Activated T-cell treated with anti-CD3 and anti-CD28 coated beads for 48 hours (primary cell): ENCODE results near the gene MED27.

Source experiments
- DNase-seq: peaks from one replicate; pipeline ENCODE4 v3.0.0-alpha.2; 2020; ENCODE audit warnings: low read depth

The MED27 gene

DNA sequence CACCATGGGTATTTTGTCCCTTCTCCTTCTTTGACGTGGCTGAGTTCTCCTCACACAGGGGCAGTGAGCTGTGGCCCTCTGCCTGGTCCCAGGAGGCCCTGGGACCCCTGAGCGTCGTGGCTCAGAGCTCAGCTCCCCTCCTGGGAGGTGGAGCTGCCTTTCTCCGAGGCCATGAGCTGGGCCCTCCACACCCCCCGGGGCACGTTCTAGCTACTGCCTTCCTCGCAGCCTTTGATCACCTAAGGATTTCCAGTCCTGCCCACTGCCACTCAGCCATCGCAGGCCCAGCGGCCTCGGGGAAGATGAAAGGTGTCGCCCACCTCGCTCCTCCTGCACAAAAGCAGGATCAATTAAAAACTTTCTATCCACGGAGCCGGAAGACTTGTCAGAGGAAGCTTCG lies 244.9 kb downstream of the MED27 start:
- no peak for DNase-seq

- no peak for DNase-seq
Observed at GRCh38 chr9:131833906-131834305, 245.8 kb downstream of the MED27 start.

DNA sequence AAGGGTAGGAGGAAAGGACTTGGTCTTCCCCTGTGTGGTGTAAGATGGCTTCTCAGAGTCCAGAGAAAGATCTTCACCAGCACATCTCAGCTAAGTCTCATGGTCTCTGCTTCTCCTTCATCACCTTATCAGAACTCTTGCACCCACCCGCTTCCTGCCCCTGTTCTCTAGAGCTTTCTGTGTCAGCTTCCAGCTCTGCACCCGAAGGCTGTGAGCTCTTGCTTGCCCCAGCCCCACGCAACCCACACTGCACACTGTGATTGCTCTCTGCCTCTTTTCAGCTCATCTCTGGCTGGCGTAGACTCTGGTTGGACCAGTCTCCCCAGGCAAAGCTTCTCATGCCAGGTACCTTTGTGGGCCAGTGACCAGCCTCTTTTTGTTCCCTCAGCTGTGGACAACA lies 246.6 kb downstream of the MED27 start:
- DNase-seq, result no peak

DNA sequence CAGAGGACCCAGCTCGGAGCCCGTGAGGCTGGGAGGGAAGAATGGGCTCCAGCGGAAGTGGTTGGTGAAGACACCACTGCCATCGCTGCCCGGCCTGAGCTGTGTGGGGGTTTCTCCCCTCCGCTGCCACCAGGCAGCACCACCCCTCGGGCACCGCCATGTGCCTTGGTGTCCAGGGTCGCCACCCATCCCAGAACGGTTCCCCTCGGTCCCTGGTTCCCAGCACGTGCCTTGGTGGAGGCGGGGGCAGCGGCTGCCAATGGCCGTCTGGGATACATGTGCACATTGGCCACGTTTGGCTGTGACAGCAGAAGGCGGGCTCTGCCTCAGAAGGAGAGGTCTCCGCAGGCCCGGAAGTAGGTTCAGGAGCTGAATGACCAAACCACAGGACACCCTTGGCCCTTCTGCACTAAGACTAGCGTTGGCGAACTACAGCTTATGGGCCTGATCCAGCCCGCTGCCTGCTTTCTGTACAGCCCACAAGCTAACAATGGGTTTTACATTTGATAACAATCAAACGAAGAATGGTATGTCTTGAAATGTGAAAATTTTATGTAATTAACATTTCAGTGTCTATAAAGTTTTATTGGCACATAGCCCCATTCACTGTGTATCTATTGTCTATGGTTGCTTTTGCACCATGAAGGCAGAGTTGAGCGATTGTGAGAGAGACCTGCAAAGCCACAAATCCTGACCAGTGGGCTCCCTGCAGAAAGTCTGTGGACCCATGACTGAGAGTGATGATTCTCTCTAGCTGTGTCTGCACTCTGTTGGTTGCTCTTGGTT lies 248.1 kb downstream of the MED27 start:
- DNase-seq, result no peak

- no peak for DNase-seq
Observed at GRCh38 chr9:131827821-131828369, 251.8 kb downstream of the MED27 start.

DNA sequence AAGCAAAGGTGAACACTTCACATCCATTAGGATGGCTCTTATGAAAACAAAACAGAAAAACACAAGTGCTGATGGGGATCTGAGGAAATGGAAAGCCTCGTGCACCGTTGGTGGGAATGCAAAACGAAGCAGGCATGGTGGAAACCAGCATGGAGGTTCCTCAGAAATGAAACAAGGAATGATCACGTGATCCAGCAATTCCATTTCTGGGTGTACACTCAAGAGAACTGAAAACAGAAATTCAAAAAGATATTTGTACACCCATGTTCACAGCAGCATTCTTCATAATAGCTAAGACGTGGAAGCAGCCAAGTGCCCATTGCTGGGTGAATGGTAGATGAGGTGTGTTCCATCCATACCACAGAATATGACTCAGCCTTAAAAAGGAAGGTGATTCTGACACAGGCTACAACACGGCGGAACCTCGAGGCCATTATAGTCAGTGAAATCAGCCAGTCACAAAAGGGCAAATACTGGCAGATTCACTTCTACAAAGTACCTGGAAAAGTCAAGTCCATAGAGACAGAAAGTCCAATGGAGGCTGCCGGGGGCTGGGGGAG lies 252.6 kb downstream of the MED27 start:
- DNase-seq, result no peak

DNA sequence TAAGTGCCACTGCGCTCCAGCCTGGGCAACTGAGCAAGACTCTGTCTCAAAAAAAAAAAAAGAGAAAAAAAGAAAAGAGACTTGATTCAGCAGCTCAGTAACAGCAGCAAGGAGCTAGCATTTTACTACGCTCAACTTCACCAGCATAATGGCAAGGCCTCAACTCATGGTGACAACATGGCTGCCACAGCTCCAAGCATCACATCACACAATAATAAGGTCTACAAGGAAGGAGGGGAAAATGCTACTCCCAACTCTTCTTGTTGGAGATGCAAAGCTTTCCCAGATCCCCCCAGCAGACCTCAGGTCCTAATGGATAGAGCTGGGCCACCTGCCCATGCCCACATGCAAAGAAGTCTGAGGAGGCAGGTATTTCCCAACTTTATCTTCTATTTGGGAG lies 253.6 kb downstream of the MED27 start:
- DNase-seq, result no peak

DNA sequence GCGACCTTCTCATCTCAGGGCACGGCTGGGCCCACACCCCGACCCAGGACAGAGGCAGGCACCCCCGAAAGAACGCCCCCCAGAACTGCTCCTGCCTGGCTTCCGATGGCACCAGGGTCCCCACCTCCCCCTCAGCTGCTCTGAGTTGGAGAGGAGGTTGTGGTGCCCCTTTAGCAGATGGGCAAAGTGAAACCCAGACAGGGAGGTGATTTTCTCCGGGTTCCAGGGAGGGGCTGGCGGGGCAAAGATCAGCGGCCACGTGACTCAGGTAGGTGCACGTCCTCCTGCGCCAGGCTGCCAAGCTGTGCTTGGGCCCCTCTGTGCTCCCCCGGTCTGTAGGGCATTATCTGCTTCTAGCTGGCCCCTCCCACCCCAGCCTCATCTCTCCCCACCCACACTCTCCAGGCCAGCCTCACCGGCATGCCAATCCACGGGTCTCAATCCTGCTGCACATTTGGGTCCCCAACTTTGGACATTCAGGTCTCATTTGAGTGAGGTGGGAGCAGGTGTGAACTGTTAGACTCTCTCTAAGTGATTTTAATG lies 254.6 kb downstream of the MED27 start:
- no peak for DNase-seq

- DNase-seq, result no peak
Observed at GRCh38 chr9:131824155-131824594, 255.5 kb downstream of the MED27 start.

DNA sequence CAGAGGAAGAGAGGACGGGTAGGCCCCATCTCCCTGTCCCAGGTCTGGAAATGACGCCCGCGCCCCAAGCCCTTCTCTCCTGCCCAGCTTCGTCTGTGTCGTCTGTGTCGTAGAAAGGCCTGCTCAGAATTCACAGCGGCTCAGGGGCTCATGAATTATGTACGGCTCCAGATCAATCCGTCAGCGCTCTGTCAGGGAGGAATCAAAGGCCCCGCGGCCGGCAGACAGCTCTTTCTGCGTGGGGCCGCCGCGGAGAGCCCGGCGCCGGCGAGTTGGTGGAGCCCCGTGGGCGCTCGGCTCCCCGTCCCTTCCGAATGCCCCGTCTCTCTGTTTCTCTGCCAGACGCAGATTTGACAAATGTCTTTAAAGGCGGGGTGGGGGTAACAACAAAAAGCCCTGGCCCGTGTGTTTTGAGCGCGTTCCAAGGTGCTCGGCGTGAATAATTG lies 255.9 kb downstream of the MED27 start:
- DNase-seq, result no peak

- DNase-seq, result no peak
Observed at GRCh38 chr9:131818089-131818488, 261.6 kb downstream of the MED27 start.

DNA sequence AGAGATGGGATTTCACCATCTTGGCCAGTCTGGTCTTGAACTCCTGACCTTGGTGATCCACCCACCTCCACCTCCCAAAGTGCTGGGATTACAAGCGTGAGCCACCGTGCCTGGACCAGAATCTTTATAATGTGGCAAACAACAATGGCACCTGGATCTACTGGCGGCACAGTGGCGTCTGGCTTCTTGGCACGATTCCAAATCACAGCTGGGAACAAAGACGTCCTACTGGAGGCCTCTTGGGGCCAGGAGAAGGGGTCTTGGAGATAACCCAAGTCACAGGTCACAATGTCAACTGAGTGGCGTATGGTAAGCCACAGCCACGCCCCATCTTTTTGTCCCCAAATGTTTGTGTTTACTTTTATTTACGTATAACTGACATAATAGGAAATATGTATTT lies 262.0 kb downstream of the MED27 start:
- no peak for DNase-seq

DNA sequence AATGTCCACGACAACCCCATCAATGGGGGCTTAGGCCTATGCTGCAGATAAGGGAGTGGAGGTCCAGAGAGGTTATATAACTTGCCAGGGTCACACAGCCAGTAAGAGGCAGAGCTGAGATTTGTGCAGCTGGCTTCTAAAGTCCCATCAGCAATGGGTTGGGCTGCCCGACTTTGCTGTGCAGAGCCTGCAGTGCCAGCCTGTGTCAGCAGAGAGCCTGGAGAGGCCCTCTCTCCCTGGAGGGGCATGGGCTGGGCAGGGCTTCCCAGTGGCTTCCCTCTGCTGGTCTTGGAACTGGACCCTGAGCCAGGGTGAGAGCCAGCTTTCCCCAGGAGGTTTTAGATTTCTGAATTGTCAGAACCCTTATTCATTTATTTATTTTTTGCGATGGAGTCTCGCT lies 262.6 kb downstream of the MED27 start:
- DNase-seq, result no peak

DNA sequence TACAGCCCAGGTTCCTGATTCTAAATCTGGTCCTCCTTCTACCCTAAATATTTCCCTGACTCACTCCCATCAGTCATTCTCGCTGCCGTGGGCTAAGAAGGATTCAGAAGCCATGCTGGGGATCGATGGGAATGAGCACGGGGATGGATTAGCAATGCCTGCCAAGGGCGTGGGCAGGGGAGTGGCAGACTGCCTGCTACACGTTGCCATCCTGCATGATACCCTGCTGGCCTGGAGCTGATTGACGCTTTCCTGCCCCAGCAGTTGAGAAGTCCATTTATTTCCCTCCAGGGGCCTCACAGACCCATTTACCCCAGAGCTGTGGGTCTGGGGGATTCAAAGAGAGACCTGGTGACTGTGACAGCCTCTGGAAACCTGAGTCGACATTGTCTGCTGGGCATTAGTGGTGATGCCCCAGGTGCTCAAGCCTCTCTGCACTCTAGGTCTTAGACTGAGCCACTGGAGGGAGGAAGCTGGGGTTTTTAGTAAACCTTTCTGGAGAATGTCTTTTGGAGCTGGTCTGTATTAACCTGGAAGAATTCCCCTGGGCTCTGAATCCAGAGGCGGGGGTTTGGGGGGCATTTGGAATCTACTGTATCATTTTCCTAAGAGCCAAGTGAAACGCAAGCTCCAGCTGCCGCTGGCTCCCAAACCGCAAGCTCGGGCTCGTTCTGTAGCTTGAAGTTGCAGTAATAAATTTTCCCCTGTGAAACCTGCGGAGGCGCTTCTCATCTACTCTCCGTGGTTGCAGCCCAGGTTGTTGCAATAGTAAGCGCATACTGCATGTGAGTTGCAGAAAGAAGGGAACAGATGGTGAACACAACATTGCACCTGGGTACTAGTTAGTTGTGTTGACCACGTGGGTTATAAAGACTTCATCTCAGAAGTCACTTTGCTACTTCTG lies 263.4 kb downstream of the MED27 start:
- no peak for DNase-seq

DNA sequence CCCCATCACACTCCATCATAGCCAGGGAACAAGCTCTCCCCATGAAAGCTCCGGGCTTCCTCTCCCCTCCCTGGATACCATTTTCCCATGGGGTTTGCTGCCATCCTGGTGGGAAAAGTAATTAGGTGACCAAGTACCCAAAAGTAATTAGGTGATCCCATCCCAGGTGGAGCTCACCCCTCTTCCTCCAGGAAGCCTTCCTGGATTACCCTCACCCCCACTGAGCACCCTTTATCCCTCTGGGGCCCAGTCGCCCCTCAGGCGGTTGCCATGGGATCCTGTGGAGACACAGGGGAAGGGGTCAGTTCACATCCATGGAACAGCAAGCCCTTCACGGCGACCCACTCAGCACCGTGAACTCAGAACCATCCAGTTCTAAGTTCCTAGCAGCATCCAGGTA lies 265.0 kb downstream of the MED27 start:
- DNase-seq, result no peak

- no peak for DNase-seq
Observed at GRCh38 chr9:131813116-131813515, 266.6 kb downstream of the MED27 start.

DNA sequence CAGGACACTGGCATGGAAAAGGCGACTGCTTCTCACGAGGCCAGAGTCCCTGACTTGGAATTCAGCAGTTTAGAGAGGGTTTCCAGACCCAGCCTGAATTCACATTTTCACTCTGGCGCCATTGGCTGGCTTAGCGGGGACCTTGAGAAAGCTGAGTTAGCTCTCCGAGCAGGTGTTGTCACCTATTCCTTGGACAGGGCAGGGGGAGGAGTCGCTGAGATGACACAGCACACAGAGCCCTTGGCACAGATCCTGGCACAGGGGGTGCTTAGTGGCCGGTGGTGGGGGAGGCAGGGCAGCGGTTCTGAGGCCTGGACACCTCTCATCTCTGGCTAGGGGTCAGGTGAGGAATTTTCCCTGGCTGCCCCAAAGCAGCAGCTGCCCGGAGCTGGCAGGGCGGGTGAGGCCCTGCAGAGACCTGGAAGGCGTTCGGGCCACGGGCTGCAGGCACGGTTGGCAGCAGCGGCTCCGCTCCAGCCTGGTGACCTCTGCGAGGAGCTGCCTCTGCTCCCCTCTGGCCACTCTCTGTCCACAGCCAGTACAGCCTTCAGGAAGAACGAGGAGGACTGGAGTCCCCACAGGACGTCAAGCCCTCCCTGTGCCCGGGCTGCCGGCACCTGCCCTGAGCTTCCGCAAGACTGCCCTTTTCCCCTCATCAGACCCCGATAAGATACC lies 267.4 kb downstream of the MED27 start:
- no peak for DNase-seq

DNA sequence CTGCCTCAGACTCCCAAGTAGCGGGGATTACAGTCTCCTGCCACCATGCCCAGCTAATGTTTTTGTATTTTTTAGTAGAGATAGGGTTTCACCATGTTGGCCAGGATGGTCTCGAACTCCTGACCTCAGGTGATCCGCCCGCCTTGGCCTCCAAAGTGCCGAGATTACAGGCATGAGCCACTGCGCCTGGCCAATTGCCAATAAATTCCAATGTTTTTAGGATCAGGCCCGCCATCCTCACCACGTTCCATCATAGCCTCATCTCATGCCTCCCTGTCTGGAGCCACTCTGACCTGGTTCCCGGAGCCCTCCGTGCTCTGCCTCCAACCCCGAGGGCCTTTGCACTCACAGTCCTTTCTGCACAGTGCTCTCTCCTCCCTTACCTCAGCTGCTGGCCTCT lies 268.3 kb downstream of the MED27 start:
- DNase-seq, result no peak

GRCh38 chr9:131810351-131811170 lies 269.1 kb downstream of the MED27 start:
- DNase-seq, result no peak
